DMS153 (cell line): ENCODE measurements around the gene REPS1.
"Not testable (repeated sequence)": the region's sequence is repeated elsewhere in the genome, so short reads cannot be mapped to it uniquely, and the experiment has no call there.

ENCODE experiments used
- DNase-seq: peaks from one replicate; lab custom pipeline; 2025; lab: John Stamatoyannopoulos, UW

Gene REPS1

GRCh38 chr6:138987643-138988468 is at the start of gene REPS1:
REPS1 (minus strand) TSS chr6:138988253; CDS start chr6:138987682, 571 bp downstream.
- peak; percentile 74 for DNase-seq

- DNase-seq, result no peak
These were observed 49.4 kb upstream of the REPS1 start for GRCh38 chr6:139037490-139037889.

- DNase-seq, result no peak
These were observed 42.3 kb upstream of the REPS1 start for GRCh38 chr6:139030228-139030963.

GRCh38 chr6:139029470-139030227 is 41.6 kb upstream of the REPS1 start:
- no peak for DNase-seq

GRCh38 chr6:139028658-139029469 is 40.8 kb upstream of the REPS1 start, which contains the start of gene ABRACL:
ABRACL (plus strand) TSS chr6:139028745; CDS start chr6:139034161, 5,416 bp downstream.
- DNase-seq, result peak; percentile 44

- no peak for DNase-seq
These were observed 40.2 kb upstream of the REPS1 start for GRCh38 chr6:139028215-139028657.

GRCh38 chr6:139027620-139028182 is 39.6 kb upstream of the REPS1 start:
- peak; percentile 85 for DNase-seq

- DNase-seq, result not testable (repeated sequence)
These were observed 37.4 kb upstream of the REPS1 start for GRCh38 chr6:139025416-139025815.

GRCh38 chr6:139020689-139021088 is 32.6 kb upstream of the REPS1 start:
- no peak for DNase-seq

- no peak for DNase-seq
These were observed 31.7 kb upstream of the REPS1 start for GRCh38 chr6:139019722-139020121.

- DNase-seq, result no peak
These were observed 29.2 kb upstream of the REPS1 start for GRCh38 chr6:139017227-139017626.

- peak; percentile 9 for DNase-seq
These were observed 28.5 kb upstream of the REPS1 start for GRCh38 chr6:139016337-139017213.

- DNase-seq, result peak; percentile 22
These were observed 26.9 kb upstream of the REPS1 start for GRCh38 chr6:139014945-139015344.

GRCh38 chr6:139013185-139013800 is 25.2 kb upstream of the REPS1 start:
- DNase-seq, result no peak

- DNase-seq, result no peak
These were observed 23.9 kb upstream of the REPS1 start for GRCh38 chr6:139011980-139012379.

- DNase-seq, result no peak
These were observed 22.6 kb upstream of the REPS1 start for GRCh38 chr6:139010674-139011073.

- no peak for DNase-seq
These were observed 20.1 kb upstream of the REPS1 start for GRCh38 chr6:139008117-139008516.

- DNase-seq, result no peak
These were observed 19.4 kb upstream of the REPS1 start for GRCh38 chr6:139007428-139007827.

GRCh38 chr6:139006477-139006876 is 18.4 kb upstream of the REPS1 start:
- DNase-seq, result no peak

GRCh38 chr6:139003751-139004150 is 15.7 kb upstream of the REPS1 start:
- no peak for DNase-seq
